Left lung (tissue), 10 donors: ENCODE measurements around the gene PRKCE. TPM values are rescaled to one million over a fixed set of nuclear protein-coding genes. Genes with fewer than 3 reads are reported as not detected.
A peak's percentile ranks its signal among the peaks of the same experiment; 100 is the strongest.

ENCODE experiments used
- ATAC-seq: fragments of 200-7000 bp; cut with Tn5 transposase; one replicate; pipeline ENCODE4 v1.9.1; 2020; ENCODE audit warnings: moderate library complexity
- DNase-seq, 4 donors: peaks; one replicate each; pipeline ENCODE4 v3.0.0-alpha.2; 2013 to 2020
- H3K27ac ChIP-seq, 2 donors: fragments of 200-600 bp; sonication (generic) in 1 of 2; one replicate each; pipeline versions ENCODE4 v1.5.0 to v1.8.0; 2020 to 2021
- H3K27me3 ChIP-seq, 2 donors: fragments of 200-600 bp; sonication (generic) in 1 of 2; one replicate each; pipeline versions ENCODE4 v1.5.0 to v1.8.0; 2020 to 2021
- H3K36me3 ChIP-seq, 2 donors: fragments of 200-600 bp; sonication (generic) in 1 of 2; one replicate each; pipeline versions ENCODE4 v1.5.0 to v1.8.0; 2020 to 2021
- H3K4me1 ChIP-seq, 2 donors: fragments of 200-600 bp; one replicate each; pipeline ENCODE4 v1.8.0; 2021
- H3K4me3 ChIP-seq, 2 donors: fragments of 200-600 bp; sonication (generic) in 1 of 2; one replicate each; pipeline versions ENCODE4 v1.5.0 to v1.8.0; 2020 to 2021; ENCODE audit warnings: mild to moderate bottlenecking in 1 of 2
- H3K9me3 ChIP-seq, 2 donors: fragments of 200-600 bp; sonication (generic) in 1 of 2; one replicate each; pipeline versions ENCODE4 v1.5.0 to v1.8.0; 2020 to 2021
- intact Hi-C, 2 donors: fragments of 100-400 bp; cut with DNase I; formaldehyde crosslinking; loops; one replicate each; pipeline versions ENCODE4 v1.11.2 to v1.14.2; 2022
- polyA plus RNA-seq, 6 donors: library from polyadenylated mRNA; unstranded; fragments of 120-200 nt; gene quantifications; one replicate each; pipeline ENCODE4 v1.2.1, GENCODE V29; 2013; ENCODE audit not compliant: insufficient read length in 6 of 6
- total RNA-seq, 2 donors: library from RNA; stranded (reverse); fragmentation: NEBNext Ultra II Directional; extraction: Animal tissue kit (Norgen Biotek cat#: 25700); gene quantifications; one replicate each; pipeline ENCODE4 v1.2.1, GENCODE V29; 2021
- TF ChIP-seq, protein P1 (sequence below), 2 donors: fragments of 200-600 bp; sonication (generic) in 1 of 2; IDR thresholded peaks; one replicate each; pipeline versions ENCODE4 v1.5.0 to v1.8.0; 2021; ENCODE audit warnings: antibody characterized with exemption in 2 of 2
- donor health status: DM: no; HTN: yes; CAD: no.
- donor health status: DM: no; HTN: no; CAD: no.

The PRKCE gene
- total and polyA plus RNA-seq, 8 donors = 12.0 to 56.9 (median 14.7) TPM

DNA sequence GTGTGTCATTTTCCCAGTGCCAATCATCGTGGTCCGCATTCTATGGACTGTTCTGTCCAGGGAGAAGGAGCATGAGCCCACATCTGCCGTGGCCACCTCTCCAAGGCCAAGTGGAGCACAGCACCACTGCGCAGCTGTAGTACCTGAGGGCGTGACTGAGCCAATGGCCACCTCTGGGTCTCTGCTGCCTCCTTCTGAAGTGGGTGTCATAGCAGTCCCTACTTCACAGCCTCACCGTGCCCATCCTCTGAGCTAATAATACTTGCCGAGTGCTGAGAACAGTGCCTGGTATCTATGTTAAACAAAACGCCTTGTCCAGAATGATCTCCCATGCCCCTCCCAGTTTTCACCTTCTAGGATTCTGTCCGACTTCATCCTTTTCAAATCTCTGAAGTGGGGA, 256.1 kb downstream of the PRKCE start:
- ATAC-seq = no peak
- intact Hi-C loops = no loop called here
- Histone ChIP-seq H3K4me3 (no peak overlapping the region), H3K27ac (no peak overlapping the region), H3K27me3 (no peaks in the 10 kb centered on the region), H3K9me3 (no peaks in the 10 kb centered on the region), H3K4me1 (peaks cover 10 to 11% of the 10 kb centered on the region in 2 donors), H3K36me3 (no peaks in the 10 kb centered on the region)
- DNase-seq = no peak
- TF ChIP-seq, protein P1, sequence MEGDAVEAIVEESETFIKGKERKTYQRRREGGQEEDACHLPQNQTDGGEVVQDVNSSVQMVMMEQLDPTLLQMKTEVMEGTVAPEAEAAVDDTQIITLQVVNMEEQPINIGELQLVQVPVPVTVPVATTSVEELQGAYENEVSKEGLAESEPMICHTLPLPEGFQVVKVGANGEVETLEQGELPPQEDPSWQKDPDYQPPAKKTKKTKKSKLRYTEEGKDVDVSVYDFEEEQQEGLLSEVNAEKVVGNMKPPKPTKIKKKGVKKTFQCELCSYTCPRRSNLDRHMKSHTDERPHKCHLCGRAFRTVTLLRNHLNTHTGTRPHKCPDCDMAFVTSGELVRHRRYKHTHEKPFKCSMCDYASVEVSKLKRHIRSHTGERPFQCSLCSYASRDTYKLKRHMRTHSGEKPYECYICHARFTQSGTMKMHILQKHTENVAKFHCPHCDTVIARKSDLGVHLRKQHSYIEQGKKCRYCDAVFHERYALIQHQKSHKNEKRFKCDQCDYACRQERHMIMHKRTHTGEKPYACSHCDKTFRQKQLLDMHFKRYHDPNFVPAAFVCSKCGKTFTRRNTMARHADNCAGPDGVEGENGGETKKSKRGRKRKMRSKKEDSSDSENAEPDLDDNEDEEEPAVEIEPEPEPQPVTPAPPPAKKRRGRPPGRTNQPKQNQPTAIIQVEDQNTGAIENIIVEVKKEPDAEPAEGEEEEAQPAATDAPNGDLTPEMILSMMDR (IDR thresholded peaks at IDR 0.05) = no peak

DNA sequence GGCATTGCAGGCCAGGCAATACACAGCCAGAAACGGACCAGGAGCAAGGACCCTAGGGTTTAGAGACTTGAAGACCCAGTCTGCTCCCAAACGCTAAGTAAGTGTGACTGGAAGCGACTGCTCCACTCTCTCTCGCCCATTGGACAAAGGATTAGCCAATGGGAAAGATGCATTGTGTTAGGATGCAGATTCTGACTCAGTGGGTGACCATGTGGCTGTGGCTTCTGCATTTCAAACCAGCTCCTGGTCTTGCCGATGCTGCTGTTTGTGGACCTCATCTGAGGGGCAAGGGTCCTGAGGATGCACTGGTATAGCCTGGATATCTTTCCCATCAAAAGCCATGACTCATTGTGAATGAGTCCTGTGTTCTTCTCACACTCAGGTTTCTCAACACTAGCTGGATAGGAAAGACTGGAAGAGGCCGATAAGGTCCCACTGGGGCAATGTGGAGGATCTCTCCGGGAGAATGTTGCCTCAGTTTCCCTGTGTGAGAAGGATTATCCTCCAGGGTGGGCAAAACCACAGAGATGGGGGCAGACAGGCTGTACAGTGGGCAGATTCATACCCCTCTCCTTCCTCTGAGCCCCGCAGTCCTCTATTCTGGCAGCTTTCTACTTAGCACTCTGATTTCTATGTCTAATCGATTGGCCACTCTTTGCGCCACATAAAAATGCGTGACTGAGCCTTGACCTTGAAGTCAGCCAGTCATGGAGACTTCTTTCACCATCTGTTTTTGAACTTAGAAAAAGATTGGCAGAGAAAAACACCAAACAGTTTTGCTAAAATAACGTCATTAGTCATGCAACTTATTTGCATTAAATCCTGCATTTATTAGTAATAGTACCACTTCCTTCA, 257.1 kb downstream of the PRKCE start:
- H3K9me3 ChIP-seq = no peaks in the 10 kb centered on the region
- ATAC-seq = no peak
- TF ChIP-seq, protein P1 (IDR thresholded peaks at IDR 0.05) = no peak
- H3K36me3 ChIP-seq = no peaks in the 10 kb centered on the region
- peaks cover 8% of the 10 kb centered on the region in 2 donors for H3K4me1 ChIP-seq
- no peak overlapping the region for H3K27ac ChIP-seq
- no peaks in the 10 kb centered on the region for H3K27me3 ChIP-seq
- DNase-seq = no peak
- H3K4me3 ChIP-seq = no peak overlapping the region
- intact Hi-C loops = no loop called here

DNA sequence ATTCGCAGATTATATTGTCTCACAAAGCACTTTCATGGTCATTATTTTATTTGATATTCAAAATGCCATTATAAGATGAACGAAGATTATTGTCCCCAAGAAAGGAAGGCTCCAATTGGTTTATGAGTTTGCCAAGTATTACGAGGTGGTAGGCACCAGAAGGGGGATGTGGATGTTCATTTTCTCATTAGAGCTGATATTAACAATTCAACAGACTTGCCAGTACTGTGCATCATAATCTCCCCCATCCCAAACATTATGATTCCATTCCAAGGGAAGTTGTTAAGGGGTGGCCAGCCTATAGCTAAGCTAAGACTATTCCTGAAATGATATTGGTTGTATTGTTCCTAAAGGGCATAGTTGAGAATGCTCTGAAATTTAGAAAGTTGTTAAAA, 257.7 kb downstream of the PRKCE start:
- H3K27ac ChIP-seq = peak overlapping the region; percentile 20 to 38
- no peaks in the 10 kb centered on the region for H3K27me3 ChIP-seq
- intact Hi-C loops = no loop called here
- no peaks in the 10 kb centered on the region for H3K9me3 ChIP-seq
- H3K4me3 ChIP-seq = no peak overlapping the region
- H3K4me1 ChIP-seq = peaks cover 8% of the 10 kb centered on the region in 2 donors
- TF ChIP-seq, protein P1 (IDR thresholded peaks at IDR 0.05) = no peak
- ATAC-seq = no peak
- no peaks in the 10 kb centered on the region for H3K36me3 ChIP-seq
- no peak for DNase-seq

DNA sequence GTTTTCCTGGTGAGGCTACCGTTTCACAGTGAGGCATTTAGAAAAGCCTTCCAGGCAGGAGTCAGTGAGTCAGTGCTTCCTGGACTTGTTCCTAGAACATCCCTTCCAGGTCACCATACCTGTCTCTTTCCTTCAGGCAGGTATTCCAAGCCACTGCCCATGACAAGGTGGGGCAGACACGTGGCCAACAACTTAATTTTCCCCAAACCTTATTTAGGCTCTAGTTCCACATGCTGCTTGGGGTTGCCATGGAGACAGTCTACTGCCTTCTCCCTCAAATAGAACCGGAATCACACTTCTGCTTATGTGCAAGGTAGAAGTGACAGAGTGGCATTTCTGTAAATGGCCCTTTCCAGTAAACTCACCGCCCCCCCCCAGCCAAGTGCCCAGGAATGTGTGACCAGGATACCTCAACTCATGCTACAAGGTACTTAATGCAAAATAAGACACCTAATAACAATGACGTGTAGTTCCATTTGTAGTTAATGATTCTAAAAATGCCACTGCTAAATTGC, 258.3 kb downstream of the PRKCE start:
- DNase-seq (peak in 2 of 4 donors; percentile 66 to 75), ATAC-seq (peak; percentile 84)
- Histone ChIP-seq H3K4me1 (peaks cover 8% of the 10 kb centered on the region in 2 donors), H3K4me3 (no peak overlapping the region), H3K27me3 (no peaks in the 10 kb centered on the region), H3K27ac (peak overlapping the region in 1 of 2 donors; percentile 39), H3K36me3 (no peaks in the 10 kb centered on the region), H3K9me3 (no peaks in the 10 kb centered on the region)
- TF ChIP-seq, protein P1 (IDR thresholded peaks at IDR 0.05) = no peak
- intact Hi-C loops = no loop called here

DNA sequence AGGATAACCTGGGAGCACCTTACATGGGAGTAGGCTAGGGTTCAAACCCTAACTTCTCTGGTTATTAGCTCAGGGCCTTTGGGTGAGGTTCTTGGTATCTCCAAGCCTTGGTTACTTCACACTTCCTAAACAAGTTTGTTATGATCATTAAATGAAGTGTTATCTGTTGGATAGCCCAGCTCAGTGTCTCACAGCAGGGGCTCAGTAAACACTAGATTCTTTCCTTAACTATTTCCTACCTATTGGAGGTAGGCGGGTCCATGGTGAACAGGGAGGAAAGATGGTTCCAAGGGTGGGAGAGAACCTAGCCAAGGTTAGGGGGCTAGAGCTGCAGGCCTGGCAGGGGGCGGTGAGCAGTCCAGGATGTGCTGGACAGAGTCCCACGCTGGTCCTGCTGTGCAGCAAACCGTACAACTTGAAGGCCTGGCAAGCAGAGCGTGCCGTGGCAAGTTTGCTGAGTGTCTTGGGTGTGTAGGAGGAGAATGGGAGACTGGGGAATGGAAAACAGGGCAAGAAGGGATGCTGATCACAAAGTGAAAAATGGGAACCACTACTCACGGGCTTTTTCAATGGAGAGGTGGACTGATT, 259.1 kb downstream of the PRKCE start:
- Histone ChIP-seq H3K9me3 (no peaks in the 10 kb centered on the region), H3K36me3 (no peaks in the 10 kb centered on the region), H3K4me3 (no peak overlapping the region), H3K27me3 (no peaks in the 10 kb centered on the region), H3K27ac (peak overlapping the region; percentile 35 to 39), H3K4me1 (peaks cover 8% of the 10 kb centered on the region in 2 donors)
- DNase-seq = no peak
- ATAC-seq = no peak
- TF ChIP-seq, protein P1 (IDR thresholded peaks at IDR 0.05) = no peak
- intact Hi-C loops = no loop called here
